ENCODE results near the gene SDHB.

The SDHB gene

GRCh38 chr1:17039522-17039921, 14.3 kb downstream of the SDHB start:
- no peak for DNase-seq (ENCODE audit: low read depth)
- TF ChIP-seq CTCF (conservative IDR thresholded peaks at IDR 0.05; ENCODE audit: low read depth, low read length): no peak
- H3K4me3 ChIP-seq (ENCODE audit: low read depth, low read length): no peak overlapping the region

- no peak for TF ChIP-seq CTCF (conservative IDR thresholded peaks at IDR 0.05; ENCODE audit: low read depth, low read length)
- H3K4me3 ChIP-seq (ENCODE audit: low read depth, low read length): no peak overlapping the region
- DNase-seq (ENCODE audit: low read depth): no peak
These were observed 20.4 kb downstream of the SDHB start for GRCh38 chr1:17033481-17033880.

DNA sequence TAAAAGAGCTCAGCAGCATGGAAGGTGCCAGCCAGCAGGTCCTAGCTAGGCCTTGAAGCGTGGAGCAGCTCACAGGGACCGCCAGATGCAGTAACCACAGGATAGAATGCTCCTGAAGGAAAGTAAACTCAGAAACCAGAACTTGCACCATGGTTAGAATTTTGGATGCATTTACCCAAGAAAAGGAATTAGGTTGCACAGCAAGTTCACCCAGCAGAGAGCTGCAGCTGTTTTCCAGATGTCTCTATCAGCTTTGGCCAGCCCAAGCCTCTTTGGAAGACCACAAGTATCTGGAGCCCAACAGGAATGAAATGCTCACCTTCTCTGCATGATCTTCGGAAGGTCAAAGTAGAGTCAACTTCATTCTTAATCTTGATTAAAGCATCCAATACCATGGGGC, 21.1 kb downstream of the SDHB start:
- peak; percentile 32 for DNase-seq (ENCODE audit: low read depth)
- H3K4me3 ChIP-seq (ENCODE audit: low read depth, low read length): no peak overlapping the region
- no peak for TF ChIP-seq CTCF (conservative IDR thresholded peaks at IDR 0.05; ENCODE audit: low read depth, low read length)

- TF ChIP-seq CTCF (conservative IDR thresholded peaks at IDR 0.05; ENCODE audit: low read depth, low read length): no peak
- H3K4me3 ChIP-seq (ENCODE audit: low read depth, low read length): no peak overlapping the region
- DNase-seq (ENCODE audit: low read depth): no peak
These were observed 22.4 kb downstream of the SDHB start for GRCh38 chr1:17031436-17031835.

DNA sequence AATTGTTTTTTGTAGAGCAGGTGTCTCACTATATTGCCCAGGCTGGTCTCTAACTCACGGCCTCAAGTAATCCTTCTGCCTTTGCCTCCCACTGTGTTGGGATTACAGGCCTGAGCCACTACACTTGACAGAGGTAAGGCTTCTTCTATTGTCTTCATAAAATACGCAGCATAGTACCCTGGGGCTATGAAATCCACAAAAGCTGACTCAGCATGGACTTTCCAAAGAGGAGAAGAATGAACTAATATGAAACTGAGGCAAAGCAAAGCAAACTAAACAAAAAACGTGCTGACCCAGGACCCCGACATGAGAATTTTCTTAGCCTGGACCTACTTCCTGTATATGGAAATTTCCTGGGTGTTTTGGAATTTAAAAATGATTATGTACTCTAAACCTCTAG, 23.6 kb downstream of the SDHB start:
- no peak overlapping the region for H3K4me3 ChIP-seq (ENCODE audit: low read depth, low read length)
- TF ChIP-seq CTCF (conservative IDR thresholded peaks at IDR 0.05; ENCODE audit: low read depth, low read length): no peak
- no peak for DNase-seq (ENCODE audit: low read depth)

- no peak for TF ChIP-seq CTCF (conservative IDR thresholded peaks at IDR 0.05; ENCODE audit: low read depth, low read length)
- no peak overlapping the region for H3K4me3 ChIP-seq (ENCODE audit: low read depth, low read length)
- DNase-seq (ENCODE audit: low read depth): no peak
These were observed 25.1 kb downstream of the SDHB start for GRCh38 chr1:17028662-17029188.

DNA sequence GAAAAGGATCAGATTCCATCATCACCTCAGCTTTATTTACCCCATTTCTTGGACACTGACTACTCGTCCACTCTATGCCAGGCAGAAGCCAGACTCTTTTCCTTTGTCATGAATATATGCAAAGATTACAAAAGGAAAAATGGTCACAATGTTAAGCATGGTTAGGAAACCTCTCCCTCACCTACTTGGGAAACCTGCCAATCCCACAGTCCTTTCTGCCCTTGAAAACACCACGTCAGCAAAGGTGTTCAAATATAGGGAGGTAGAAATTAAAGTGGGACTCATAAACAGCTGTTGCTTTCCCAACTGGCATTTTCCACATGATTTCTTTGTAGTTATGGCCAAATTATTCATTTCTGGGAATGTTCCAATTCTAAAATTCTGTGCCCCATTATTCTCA, 25.9 kb downstream of the SDHB start:
- TF ChIP-seq CTCF (conservative IDR thresholded peaks at IDR 0.05; ENCODE audit: low read depth, low read length): no peak
- H3K4me3 ChIP-seq (ENCODE audit: low read depth, low read length): no peak overlapping the region
- DNase-seq (ENCODE audit: low read depth): no peak

Measured in choroid plexus epithelial cell (primary cell).